HG02588 (cell line): Measurements from ENCODE around the gene SLC35E1.

Source experiments
- ATAC-seq: cut with Tn5 transposase; IDR thresholded peaks from one replicate; pipeline ENCODE4 v1.9.1; 2021; ENCODE audit warnings: mild to moderate bottlenecking, moderate library complexity; ENCODE audit not compliant: unreplicated experiment

Gene SLC35E1

GRCh38 chr19:16504271-16504670 is 67.9 kb downstream of the SLC35E1 start:
- no peak for ATAC-seq
